GM11168 (cell line): ENCODE data around the gene ABCD2.
"Not testable (repeated sequence)": the region's sequence is repeated elsewhere in the genome, so short reads cannot be mapped to it uniquely, and the experiment has no call there.

ENCODE experiments used
- in situ Hi-C: fragments of 300-500 bp; cut with MboI; formaldehyde crosslinking; loops from one replicate; pipeline ENCODE4 v1.12.0; 2022; ENCODE audit warnings: low sequenced_read_pairs; ENCODE audit not compliant: unreplicated experiment

Gene ABCD2

DNA sequence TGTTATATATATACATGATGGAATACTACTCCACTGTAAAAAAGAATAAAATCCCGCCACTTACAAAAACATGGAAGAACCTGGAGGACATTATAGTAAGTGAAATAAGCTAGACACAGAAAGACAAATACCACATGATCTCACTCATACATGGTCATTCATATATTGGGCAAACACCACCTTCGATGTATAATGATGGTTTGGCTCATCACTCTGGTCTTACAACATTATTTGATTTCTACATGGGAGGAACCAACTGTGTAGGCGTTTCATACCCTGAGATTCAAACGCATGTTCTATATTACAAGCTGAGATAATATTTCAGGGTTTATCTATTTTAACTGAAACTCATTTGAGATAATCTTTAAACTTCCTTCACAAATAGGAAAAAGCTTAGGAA is 48.3 kb downstream of the ABCD2 start:
- in situ Hi-C loops = no loop called here

GRCh38 chr12:39553476-39553875 is 66.1 kb downstream of the ABCD2 start:
- in situ Hi-C loops = no loop called here

DNA sequence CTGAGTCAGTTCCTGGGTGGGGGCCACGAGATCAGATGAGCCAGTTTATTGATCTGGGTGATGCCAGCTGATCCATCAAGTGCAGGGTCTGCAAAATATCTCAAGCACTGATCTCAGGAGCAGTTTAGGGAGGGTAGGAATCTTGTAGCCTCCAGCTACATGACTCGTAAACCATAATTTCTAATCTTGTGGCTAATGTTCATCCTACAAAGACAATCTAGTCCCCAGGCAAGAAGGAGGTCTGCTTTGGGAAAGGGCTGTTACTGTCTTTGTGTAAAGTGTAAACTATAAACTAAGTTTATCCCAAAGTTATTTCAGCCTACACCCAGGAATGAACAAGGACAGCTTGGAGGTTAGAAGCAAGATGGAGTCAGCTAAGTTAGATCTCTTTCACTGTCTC is 75.4 kb downstream of the ABCD2 start:
- in situ Hi-C loops = not testable (repeated sequence)

- in situ Hi-C loops = no loop called here
Observed at GRCh38 chr12:39541471-39541870, 78.1 kb downstream of the ABCD2 start.

GRCh38 chr12:39538679-39539104 is 80.9 kb downstream of the ABCD2 start:
- in situ Hi-C loops = no loop called here

DNA sequence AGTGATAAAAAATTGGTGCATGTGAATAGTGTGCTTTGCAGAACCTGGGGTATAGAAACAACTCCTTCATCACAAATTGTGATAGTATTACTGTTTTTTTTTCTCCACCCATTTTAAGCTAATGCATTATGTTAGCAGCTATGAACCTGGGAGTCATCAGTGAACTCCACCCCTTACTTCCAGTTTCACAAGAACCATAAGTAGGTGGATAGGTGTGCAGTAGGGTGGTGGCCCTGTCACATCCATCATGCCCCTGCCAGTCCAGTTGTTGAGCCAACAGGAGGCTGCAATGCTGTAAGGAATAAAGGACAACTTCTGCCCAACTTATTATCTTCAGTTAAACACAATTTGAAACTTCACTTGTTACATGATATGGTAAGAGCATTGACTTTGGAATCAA is 85.7 kb downstream of the ABCD2 start:
- in situ Hi-C loops = no loop called here

DNA sequence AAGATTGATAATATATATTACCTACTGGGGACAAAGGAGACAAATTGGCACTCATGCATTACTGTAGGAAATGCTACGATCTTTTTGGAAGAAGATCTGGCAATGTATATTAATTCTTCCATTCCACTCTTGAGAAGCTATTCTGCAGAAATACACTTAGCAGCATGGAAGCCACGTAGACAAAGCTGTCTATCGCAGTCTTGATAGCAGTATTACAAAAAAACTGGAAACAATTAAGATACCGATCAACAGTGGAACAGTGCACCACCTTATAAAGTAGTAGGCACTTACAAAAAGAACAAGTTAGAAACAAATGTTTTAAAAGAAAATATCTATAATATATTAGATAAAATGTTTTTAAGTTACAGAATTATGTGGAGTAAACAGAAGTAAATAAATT is 87.2 kb downstream of the ABCD2 start:
- in situ Hi-C loops = no loop called here

DNA sequence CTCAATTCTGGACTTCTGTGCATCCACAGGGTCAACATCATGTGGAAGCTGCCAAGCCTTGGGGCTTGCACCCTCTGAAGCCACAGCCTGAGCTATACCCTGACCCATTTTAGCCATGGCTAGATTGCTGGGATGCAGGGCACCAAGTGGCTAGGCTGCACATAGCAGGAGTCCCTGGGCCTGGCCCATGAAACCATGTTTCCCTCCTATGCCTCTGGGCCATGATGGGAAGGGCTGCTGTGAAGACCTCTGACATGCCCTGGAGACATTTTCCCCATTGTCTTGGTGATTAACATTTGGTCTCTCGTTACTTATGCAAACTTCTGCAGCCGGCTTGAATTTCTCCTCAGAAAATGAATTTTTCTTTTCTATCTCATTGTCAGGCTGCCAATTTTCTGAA is 92.6 kb downstream of the ABCD2 start:
- in situ Hi-C loops = no loop called here

DNA sequence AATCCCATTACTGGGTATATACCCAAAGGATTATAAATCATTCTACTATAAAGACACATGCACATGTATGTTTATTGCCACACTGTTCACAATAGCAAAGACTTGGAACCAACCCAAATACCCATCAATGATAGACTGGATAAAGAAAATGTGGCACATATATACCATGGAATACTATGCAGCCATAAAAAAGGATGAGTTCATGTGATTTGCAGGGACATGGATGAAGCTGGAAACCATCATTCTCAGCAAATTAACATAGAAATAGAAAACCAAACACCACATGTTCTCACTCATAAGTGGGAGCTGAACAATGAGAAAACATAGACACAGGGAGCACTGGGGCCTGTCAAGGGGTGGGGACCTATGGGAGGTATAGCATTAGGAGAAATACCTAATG is 97.4 kb downstream of the ABCD2 start:
- in situ Hi-C loops = not testable (repeated sequence)

DNA sequence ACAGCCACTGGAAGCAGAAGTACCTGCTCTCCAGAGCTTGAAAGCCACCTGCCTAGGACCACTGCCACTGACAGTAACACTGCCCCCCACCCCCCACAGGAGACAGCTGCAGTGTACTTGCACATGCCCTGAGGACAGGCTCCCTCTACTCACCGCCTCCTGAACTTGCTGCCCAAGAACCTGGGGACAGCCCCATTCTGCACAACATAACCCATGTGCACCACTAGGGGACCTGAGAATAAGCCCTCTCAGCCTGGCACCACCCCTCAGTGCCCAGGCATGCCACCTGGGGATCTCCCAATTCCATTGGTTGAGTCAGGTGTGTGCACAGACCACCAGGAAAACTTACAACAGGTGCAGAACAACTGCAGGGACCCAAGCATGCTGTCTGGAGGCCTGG is 109.6 kb downstream of the ABCD2 start:
- in situ Hi-C loops = no loop called here

- in situ Hi-C loops = no loop called here
Observed at GRCh38 chr12:39505554-39505953, 114.0 kb downstream of the ABCD2 start.

- in situ Hi-C loops = no loop called here
Observed at GRCh38 chr12:39505023-39505422, 114.6 kb downstream of the ABCD2 start.

DNA sequence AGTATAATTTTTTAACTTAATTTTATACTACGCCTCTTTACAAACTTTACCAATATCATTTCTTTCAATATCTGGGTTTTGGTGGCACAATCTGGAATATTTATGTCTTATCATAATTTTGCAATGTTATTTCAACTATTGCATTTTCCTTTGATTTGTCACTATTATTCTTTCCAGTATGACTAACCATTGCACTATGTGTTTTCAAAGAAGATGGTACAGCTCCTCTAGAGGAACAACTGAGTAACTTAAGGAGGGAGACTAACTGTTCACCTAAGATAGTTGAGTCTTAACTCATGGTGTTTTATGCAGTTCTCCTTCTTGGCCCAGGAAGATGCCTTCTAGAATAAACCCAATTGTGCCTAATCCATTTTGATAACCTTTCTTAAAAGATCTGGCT is 116.2 kb downstream of the ABCD2 start:
- in situ Hi-C loops = no loop called here

- in situ Hi-C loops = no loop called here
Observed at GRCh38 chr12:39502726-39503125, 116.9 kb downstream of the ABCD2 start.
